NCI-H1436 (cell line): ENCODE results near the gene DACH1.

Source experiments
- DNase-seq: peaks from one replicate; lab custom pipeline; 2025; lab: John Stamatoyannopoulos, UW

DACH1 gene

DNA sequence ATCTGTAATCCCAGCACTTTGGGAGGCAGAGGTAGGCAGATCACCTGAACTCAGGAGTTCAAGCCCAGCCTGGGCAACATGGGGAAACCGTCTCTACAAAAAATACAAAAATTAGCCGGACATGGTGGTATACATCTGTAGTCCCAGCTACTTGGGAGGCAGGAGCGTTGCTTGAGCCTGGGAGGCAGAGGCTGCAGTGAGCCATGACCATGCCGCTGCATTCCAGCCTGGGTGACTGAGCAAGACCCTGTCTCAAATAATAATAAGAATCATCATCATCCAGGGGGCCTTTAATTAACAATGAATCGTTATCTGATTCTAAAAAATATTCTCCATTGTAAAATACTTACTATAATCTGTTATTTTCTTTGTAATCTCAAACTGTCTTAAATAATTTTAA, 283.4 kb downstream of the DACH1 start:
- DNase-seq = no peak

DNA sequence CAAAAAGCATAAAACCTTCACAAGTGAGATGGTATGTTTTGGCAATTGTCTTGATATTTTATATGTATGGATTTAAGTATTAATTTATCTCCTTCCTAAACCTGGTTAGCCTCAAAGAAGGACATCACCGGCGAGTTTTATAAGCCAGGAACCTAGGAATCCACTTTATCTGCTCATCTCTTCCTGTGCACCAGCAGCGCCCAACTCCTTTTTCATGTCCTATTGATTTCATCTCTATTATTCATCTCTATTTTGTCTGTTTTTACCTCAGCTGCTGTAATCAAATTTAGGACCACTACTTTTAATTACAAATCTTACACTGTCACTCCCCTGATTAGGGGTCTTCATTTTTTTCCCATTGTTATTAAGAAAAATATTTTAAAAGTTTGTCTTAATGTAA, 286.4 kb downstream of the DACH1 start:
- DNase-seq = no peak

DNA sequence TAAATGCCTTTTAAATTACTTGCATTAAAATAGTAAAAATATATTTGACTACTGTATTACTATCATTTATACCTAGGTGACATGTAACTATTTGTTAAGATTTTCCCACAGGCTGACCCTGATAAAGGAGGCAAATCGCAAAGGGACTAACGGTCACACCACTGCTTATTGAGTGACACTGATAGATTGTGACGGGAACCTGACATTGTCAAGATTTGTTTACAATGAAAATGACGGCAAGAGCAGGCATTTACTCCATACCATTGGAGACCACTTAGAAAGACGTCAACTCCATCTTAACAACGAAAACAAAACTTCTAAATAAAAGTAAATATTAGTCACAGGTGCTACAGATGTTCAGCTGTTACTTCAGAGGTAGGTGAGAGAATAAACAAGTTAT, 289.0 kb downstream of the DACH1 start:
- DNase-seq = no peak

DNA sequence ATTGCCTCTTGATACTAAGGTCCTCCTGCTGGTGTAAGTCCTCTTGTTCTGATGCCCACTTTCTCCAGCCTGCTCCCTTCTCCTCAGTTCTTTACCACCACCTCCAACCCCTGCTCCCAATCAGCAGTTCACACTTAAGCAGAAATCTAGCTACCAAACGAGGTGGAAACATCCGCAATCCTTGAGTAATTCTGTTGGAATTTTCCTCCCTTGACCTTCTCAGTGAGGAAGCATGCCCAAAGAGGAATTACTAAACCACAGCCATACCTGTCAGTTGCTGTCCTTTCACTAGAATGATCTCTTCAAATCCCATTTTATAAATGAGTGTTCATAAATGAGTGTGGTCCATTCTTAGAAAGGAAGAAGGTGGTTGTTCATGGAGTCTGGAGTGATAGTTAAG, 289.9 kb downstream of the DACH1 start:
- no peak for DNase-seq

DNA sequence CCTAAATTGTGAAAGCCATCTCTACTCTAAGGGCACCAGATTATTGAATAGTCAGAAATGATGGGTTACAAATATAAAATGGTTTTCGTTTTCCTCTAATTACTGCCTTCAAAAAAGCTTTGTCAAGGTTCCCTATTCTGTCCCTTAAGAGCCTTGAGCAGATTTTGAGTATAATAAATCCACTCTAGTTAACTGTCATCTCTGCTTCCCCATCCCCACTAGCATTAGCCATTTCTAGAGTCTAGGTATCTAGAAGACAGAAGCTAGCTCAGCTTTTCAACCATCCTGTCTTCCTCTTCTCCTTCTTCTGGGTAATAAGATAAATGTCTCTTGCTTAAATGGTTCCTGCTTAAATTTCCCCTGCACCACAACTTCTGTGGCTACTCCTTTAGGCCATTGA, 290.4 kb downstream of the DACH1 start:
- DNase-seq = no peak

DNA sequence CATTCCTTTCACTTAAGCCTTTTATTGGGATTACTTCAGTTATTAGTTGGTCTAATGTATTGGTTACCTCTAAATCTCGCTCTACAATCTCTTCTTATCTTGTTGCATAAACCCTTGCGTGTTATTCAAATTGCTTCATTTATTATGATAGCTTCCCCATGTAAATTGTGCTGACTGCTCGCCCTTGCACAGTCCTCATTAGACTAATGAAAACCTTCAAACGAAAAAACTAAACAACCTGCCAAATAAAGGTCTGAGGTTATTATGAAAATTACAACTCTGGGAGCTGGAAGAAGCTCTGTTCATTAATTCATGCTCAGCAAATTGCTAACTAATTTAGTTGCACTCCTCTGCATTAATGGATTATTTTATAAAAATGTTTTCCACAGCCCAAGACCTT, 320.1 kb downstream of the DACH1 start:
- DNase-seq = no peak

DNA sequence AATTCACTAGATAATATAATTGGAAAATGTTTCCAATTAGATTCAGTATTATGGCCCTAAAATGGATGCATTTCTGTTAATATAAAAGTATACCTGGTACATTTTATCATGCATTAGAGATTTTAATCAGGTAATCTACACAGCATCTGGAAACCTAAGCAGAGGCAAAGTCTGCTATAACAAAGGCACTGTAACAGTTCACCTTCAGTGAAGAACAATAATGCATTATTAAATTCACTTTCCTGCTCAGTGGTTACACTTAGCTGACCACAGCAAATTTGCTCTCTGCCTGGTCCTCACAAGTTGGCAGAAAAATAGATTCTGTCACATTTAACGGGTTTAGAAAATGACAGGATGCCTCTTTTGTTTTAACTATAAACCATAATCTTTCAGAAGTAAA, 326.9 kb downstream of the DACH1 start:
- no peak for DNase-seq

DNA sequence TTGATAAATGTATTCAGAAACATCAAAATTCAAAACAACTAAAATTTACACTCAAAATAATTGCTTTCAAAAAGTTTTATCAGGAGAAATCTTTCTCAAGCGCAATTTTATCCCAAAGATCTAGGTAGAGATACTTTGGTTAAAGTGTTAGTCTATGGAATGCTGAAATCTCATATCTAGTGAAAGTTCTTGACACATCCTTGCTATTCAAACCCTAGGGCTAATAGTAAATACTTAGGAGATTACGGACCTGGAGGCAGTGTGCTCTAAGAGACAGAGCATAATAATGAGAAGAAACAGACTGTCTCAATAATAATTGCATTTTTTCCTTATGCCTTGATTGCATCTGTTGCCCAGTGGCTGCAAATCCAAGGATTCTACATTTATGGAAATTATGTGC, 330.8 kb downstream of the DACH1 start:
- DNase-seq = no peak

DNA sequence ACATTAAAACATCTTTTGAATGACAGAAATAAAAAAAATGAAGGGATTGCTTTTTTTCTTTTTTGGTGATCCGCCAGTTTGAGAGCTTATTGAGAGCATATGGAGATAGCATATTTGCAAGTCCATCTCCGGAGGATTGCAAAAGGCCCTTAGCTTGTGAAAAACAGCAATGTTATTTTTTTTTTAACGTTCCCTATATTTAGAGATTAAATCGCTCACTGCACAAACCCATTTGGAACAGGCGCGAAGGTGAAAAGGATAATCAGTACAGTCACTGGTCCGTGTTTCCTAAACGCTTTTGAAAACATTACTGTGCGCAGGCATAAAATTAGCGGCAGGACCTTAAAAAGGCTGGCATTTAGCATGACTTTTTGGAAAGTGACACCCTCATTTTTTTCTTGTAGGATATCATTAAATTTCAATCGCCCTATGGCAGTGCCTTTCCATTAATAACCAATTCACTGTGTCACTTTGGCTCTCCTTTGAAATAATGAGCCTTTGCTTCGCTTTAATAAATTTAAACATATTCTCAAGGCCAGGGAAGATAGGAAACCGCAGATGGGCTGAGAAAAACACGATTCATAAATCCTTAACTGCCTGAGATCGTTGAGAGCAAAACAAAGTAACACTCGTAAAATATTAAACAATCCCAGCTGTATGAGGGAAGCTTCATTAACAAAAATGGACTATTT, 342.2 kb downstream of the DACH1 start:
- DNase-seq = no peak

DNA sequence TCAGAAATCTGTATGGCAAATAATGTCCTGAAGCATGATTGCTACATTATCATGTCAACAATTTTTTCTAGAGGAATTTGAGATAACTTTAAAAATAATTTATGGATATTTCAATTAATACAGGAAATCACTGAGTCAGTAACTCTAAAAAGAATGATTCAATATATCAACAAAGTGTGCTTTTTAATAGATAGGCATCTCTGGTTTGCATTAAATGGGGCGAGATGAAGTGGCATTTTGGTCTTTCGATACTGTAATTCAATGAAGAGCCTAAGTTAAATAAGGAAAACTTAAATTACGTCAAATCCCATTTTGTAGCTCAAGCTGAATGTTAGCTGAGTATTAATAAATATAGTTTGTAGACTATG, 342.8 kb downstream of the DACH1 start:
- DNase-seq = no peak

DNA sequence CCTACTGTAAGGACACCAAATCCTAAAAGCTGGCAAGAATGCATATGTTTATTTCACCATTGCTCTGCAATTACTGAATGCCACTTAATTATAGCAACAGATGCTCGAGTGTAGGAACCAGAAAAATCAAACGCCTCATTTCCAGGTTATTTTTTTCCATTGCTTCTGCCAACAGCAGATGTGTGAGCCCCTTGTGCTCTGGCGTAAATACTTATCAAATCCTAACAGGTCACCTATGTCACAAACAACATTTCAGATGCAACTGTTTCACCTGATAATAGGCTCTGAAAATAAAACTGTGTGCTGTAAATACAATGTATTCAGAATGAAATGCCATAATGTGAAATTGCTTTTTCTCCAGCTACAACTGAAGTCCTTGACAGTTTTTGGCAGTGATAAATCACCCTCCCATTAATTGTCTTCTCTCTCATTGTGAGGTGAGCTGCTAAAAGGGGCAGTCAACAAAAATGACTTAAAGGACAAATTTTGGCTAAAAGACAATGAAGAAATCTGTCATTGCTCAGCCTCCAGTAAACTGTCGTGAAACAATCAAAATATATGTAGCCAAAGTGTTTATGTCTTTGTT, 344.0 kb downstream of the DACH1 start:
- DNase-seq = peak; percentile 30

DNA sequence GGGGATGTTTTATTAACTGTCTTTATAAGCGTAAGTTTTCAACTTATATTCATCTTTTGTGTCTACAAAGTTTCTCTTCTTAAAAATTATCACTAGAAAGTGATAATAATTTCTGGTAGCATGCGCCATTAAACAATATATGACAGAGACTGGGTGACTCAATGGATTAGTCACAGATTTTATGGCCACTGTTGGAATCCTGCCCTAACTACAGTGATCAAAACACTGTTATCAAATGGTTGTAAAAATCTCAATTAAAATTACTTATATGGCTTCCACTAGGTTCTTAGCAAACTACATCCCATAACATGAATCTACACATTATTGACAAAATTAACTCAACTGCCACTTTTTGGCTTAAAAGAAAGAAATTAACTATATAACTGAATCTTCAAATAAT, 350.0 kb downstream of the DACH1 start:
- no peak for DNase-seq

DNA sequence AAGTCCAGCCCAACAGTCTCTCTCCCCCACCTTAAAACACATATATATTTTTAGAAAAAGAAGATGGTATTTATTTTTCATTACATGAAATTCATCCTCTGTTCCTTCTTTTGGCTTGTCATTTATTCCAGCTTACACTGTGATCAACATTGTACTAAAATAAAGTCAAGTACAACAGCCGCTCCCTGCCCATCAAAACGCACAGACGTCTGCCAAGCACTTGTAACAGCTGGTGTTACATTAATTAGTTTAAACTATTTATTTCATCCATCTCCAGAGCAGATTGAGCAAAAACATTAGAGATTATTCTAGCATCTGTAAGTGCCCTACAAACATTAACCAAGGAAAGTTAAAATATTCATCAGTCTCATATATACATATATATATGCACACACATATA, 350.5 kb downstream of the DACH1 start:
- no peak for DNase-seq

DNA sequence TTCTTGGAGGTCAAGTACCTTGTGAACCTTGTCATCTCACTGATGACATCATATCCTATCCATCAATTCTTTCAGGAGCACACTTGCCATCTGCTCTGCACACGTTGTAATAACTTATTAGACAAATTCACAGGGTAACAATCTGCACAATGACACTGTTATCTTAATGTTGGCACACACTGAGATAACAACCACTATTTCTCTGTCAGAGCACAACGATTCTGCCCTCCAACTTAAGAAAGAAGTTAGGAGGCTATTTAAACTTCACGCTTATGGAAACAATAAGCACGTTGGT, 351.3 kb downstream of the DACH1 start:
- no peak for DNase-seq

DNA sequence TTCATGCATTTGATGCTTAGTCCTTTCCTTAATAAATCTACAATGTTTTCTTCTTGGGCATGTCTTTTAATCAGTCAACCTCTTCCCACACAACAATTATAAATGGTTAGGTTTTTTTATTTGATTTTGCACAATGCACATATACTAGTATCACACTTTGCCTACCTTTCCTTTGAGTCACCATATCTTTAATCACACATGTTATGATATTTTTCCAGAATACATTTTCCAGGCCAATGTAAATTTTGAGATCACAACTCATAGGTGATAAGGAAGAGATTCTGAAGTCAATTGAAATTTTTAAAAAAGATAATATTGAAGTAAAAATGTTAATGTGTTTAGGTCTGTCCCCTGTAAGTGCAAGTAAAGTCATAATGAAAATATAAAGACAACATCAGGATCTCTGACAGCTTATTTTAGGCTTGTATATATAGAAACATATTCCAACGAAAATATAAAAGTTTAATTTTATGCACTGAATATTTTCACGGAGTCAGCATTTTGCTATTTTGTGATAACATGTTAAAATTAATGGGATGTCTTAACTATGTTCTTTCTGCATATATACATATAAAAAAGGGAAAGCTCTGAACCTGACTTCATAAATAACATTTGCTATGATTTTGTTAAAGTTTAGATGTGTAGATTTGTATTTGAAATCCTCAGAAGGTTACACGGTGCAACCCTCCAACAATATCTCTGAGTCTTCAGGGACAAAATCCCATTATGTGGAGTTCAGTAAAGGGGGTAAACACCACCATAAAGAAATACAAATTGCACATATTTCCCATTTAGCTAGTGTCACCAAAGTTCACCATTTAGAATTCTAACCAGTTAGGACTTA, 351.9 kb downstream of the DACH1 start:
- no peak for DNase-seq

DNA sequence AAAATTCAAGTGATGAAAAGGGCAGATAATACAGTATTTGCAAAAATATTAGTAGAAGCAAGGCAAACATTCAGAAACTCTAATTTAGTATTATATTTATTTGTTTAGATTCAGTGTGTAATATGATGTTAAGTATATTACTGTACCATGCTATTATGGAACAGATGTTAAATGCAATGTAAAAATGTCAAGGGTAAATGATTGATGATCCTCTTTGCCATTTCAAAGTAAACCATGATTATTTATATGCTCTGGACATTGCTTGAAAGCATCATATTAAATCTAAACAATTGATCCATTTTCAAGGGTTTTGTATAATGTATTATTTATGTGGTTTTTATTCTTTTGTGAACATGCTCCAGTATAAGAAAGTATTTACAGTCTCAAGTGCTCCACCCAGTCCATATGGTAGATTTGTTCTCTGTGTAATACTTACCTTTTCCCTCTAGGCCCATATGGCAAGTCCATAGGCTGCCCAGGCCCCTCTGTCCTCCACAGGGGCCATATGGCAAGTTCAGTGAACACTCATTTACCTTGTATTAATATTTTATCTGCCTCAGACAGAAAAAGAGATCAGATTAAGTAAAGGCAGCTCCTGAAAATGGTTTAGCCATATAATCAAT, 353.5 kb downstream of the DACH1 start:
- no peak for DNase-seq

DNA sequence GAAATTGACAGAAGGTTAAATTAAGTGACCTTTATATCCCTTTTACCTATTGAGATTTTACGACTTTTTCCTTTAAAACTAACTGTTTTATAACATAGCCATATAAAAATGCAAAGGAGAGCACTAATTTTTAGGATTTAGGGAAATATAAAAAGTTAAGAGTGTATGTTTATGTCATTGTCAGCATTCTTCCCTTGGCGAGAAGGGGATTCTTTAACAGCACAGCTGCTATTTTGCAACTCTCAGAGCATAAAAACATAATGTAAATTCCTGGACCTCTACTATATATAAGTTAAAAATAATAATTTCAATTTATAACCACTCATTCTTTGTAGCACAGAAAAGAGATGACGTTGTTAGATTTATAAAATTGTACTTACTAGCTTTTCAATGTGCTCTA, 363.2 kb downstream of the DACH1 start:
- no peak for DNase-seq

DNA sequence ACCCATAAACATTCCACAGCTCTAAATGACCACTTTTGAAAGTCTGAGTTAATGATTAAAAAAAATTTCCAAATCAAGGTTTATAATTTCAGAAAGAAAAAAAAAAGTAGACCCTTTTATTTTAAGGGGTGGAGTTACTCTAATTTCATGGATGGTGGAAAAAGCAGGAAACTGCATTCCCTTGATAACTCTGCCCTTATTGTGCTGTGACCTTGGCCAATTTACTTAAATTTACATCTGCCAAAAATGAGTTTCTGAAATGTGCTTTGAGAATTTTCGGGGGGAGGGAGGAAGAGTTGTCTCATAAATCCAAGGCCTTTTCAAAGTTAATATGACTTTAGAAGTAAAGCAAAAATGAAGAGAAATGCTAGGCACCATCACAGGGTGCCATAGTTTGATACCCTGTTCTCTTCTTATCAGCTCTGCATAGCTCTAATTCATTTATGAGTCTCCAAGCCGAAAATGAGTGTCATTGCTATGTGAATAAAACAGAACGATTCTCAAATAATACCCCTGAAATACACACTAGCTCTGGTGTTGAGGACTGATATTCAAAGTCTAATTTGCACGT, 367.0 kb downstream of the DACH1 start:
- no peak for DNase-seq

DNA sequence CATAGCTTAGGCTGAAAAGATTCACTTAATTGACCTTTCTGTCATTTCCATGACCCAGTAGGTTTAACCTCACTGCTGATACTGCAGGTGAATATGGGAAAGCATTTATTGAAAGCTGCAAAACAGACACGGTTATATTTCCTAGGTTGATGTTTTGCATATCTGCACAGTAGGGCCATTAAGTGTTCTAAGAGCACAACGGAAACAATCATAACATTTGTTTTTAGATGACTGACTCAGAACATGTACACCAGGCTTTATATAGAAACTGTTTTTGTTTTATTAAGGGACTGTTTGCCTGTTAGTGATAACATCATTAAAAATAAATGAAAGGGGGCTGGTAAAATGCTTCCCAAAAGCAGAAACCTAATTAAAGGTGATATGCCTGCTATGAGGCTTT, 367.8 kb downstream of the DACH1 start:
- DNase-seq = no peak

DNA sequence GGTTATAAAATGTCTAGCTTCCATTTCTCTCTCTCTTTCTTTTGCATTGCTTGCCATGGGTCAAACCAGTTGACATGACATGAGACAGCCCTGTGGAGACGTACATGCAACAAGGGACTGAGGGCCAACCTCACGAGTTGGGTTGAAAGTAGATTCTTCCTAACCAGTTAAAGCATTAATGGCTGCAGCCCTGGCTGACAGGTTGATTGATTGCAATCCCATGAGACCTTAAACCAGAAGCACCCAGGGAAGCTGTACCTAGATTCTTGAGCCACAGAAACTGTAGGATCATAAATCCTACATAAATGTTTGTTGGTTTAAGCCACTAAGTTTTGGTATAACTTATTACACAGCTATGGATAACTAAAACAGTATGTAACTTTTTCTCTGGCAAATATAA, 373.8 kb downstream of the DACH1 start:
- DNase-seq = no peak

DNA sequence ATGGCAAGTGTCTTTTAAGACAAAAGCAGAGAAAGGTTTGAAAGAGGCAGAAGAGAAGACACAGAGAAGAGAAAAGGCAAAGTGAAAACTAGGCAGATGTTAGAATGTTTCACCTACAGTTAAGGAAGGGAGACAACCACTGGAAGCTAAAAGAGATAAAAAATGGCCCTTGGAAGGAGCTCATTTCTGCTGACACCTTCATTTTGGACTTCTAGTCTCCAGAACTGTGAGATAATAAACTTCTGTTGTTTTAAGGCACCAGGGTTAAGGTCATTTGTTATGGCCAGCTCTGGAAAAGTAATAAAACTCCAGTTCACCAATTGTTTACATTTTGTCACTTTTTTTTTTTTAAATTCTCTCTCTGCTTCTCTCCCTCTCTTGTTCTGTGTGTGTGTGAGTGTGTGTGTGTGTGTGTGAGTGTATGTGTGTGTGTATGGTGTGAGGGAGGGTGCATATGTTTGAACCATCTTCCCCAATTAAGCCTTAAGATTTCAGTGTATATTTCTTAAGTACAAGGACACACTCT, 374.6 kb downstream of the DACH1 start:
- no peak for DNase-seq

DNA sequence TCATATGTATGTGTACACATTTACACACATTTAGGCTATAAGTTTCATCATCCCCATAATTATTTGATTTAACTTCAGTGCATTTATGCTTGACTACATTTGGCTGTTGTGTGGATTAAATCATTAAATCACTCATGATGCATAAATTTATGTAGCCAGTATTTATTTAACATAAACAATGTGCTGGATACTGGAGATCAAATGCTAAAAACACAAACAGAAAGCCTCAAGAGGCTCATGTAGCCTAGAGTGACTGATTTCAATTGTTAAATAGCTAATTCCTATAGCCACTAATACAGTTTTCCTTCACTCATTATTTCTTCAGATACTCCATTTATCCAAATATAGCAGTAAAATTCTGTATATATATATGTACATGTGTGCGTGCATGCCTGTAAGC, 376.0 kb downstream of the DACH1 start:
- no peak for DNase-seq

DNA sequence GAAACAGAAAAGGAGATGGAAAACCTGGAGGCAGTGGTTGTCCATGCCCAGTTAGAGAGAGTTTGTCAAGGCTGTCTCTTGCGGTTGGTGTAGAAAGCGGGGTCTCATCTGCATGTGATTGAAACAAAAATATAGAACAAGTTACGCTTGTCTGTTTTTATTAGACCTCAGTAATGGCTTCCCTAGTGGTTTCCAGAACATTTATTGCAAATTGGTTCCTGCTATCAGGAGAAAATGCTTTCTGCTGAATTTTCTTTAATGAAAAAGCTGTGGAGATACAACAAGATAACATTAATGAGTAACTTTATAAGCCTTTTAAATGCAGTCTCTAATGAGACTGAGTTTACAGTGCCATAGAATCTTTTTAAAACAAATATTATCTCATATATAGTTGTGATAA, 378.0 kb downstream of the DACH1 start:
- DNase-seq = no peak
